ENCODE results near the gene TSTD2.

TSTD2 gene

GRCh38 chr9:97556036-97556720 lies 77.0 kb downstream of the TSTD2 start:
- no peak overlapping the region for H3K9ac ChIP-seq (ENCODE audit: low read length)
- TF ChIP-seq EZH2 (optimal IDR thresholded peaks at IDR 0.05; ENCODE audit: low read depth, low read length) (no peak), CTCF (IDR thresholded peaks at IDR 0.05; ENCODE audit: low read length) (no peak), EZH2phosphoT487 (IDR thresholded peaks at IDR 0.05; ENCODE audit: low read length) (no peak)
- no peak overlapping the region for H2AFZ ChIP-seq (ENCODE audit: low read length)
- no peak overlapping the region for H3K4me2 ChIP-seq (ENCODE audit: low read depth, low read length)
- H3K27ac ChIP-seq (ENCODE audit: low read length): no peak overlapping the region
- H3K79me2 ChIP-seq (ENCODE audit: low read length): no peaks in the 10 kb centered on the region
- H3K36me3 ChIP-seq (replicated peaks; ENCODE audit: insufficient read depth, low read length): no peaks in the 10 kb centered on the region
- no peaks in the 10 kb centered on the region for H3K27me3 ChIP-seq (replicated peaks; ENCODE audit: insufficient read depth, low read length)
- no peak overlapping the region for H3K4me3 ChIP-seq (ENCODE audit: low read length)
- peaks cover 12% of the 10 kb centered on the region for H3F3A ChIP-seq (ENCODE audit: insufficient read depth, low read length)
- peaks cover 25% of the 10 kb centered on the region for H3K4me1 ChIP-seq (ENCODE audit: low read length)
- no peak for DNase-seq
- no peaks in the 10 kb centered on the region for H3K9me3 ChIP-seq (replicated peaks; ENCODE audit: insufficient read depth, low read length)
- H4K20me1 ChIP-seq (ENCODE audit: insufficient read depth, low read length): no peaks in the 10 kb centered on the region
- H3K9me2 ChIP-seq (replicated peaks; ENCODE audit: insufficient read depth, low read length): no peaks in the 10 kb centered on the region

- Histone ChIP-seq H3K9ac (ENCODE audit: low read length) (no peak overlapping the region), H3K36me3 (replicated peaks; ENCODE audit: insufficient read depth, low read length) (no peaks in the 10 kb centered on the region), H3F3A (ENCODE audit: insufficient read depth, low read length) (peaks cover 12% of the 10 kb centered on the region), H3K27me3 (replicated peaks; ENCODE audit: insufficient read depth, low read length) (no peaks in the 10 kb centered on the region), H3K9me3 (replicated peaks; ENCODE audit: insufficient read depth, low read length) (no peaks in the 10 kb centered on the region), H3K79me2 (ENCODE audit: low read length) (no peaks in the 10 kb centered on the region), H4K20me1 (ENCODE audit: insufficient read depth, low read length) (no peaks in the 10 kb centered on the region), H3K27ac (ENCODE audit: low read length) (no peak overlapping the region), H3K4me2 (ENCODE audit: low read depth, low read length) (no peak overlapping the region), H3K4me3 (ENCODE audit: low read length) (no peak overlapping the region), H2AFZ (ENCODE audit: low read length) (no peak overlapping the region), H3K4me1 (ENCODE audit: low read length) (peaks cover 17% of the 10 kb centered on the region), H3K9me2 (replicated peaks; ENCODE audit: insufficient read depth, low read length) (no peaks in the 10 kb centered on the region)
- no peak for TF ChIP-seq CTCF (IDR thresholded peaks at IDR 0.05; ENCODE audit: low read length)
- no peak for TF ChIP-seq EZH2 (optimal IDR thresholded peaks at IDR 0.05; ENCODE audit: low read depth, low read length)
- TF ChIP-seq EZH2phosphoT487 (IDR thresholded peaks at IDR 0.05; ENCODE audit: low read length): no peak
- no peak for DNase-seq
Measured at GRCh38 chr9:97555164-97555563, 78.0 kb downstream of the TSTD2 start.

GRCh38 chr9:97554566-97555075 lies 78.5 kb downstream of the TSTD2 start:
- H3K4me3 ChIP-seq (ENCODE audit: low read length): no peak overlapping the region
- no peaks in the 10 kb centered on the region for H3K27me3 ChIP-seq (replicated peaks; ENCODE audit: insufficient read depth, low read length)
- H3K9me3 ChIP-seq (replicated peaks; ENCODE audit: insufficient read depth, low read length): no peaks in the 10 kb centered on the region
- no peak overlapping the region for H2AFZ ChIP-seq (ENCODE audit: low read length)
- no peaks in the 10 kb centered on the region for H3K9me2 ChIP-seq (replicated peaks; ENCODE audit: insufficient read depth, low read length)
- H3K4me1 ChIP-seq (ENCODE audit: low read length): peaks cover 12% of the 10 kb centered on the region
- H3K9ac ChIP-seq (ENCODE audit: low read length): no peak overlapping the region
- no peak overlapping the region for H3K4me2 ChIP-seq (ENCODE audit: low read depth, low read length)
- peaks cover 12% of the 10 kb centered on the region for H3F3A ChIP-seq (ENCODE audit: insufficient read depth, low read length)
- H3K36me3 ChIP-seq (replicated peaks; ENCODE audit: insufficient read depth, low read length): no peaks in the 10 kb centered on the region
- no peak for TF ChIP-seq EZH2phosphoT487 (IDR thresholded peaks at IDR 0.05; ENCODE audit: low read length)
- no peaks in the 10 kb centered on the region for H4K20me1 ChIP-seq (ENCODE audit: insufficient read depth, low read length)
- H3K79me2 ChIP-seq (ENCODE audit: low read length): no peaks in the 10 kb centered on the region
- no peak for DNase-seq
- H3K27ac ChIP-seq (ENCODE audit: low read length): no peak overlapping the region

- H3K79me2 ChIP-seq (ENCODE audit: low read length): no peaks in the 10 kb centered on the region
- no peaks in the 10 kb centered on the region for H4K20me1 ChIP-seq (ENCODE audit: insufficient read depth, low read length)
- TF ChIP-seq EZH2 (optimal IDR thresholded peaks at IDR 0.05; ENCODE audit: low read depth, low read length) (no peak), CTCF (IDR thresholded peaks at IDR 0.05; ENCODE audit: low read length) (no peak), EZH2phosphoT487 (IDR thresholded peaks at IDR 0.05; ENCODE audit: low read length) (no peak)
Measured at GRCh38 chr9:97553841-97554240, 79.3 kb downstream of the TSTD2 start.

More at GRCh38 chr9:97553841-97554240, 79.3 kb downstream of the TSTD2 start:
- DNase-seq: no peak
- Histone ChIP-seq H3K27ac (ENCODE audit: low read length) (no peak overlapping the region), H3K27me3 (replicated peaks; ENCODE audit: insufficient read depth, low read length) (no peaks in the 10 kb centered on the region), H3K9me3 (replicated peaks; ENCODE audit: insufficient read depth, low read length) (no peaks in the 10 kb centered on the region), H3F3A (ENCODE audit: insufficient read depth, low read length) (peaks cover 9% of the 10 kb centered on the region), H3K36me3 (replicated peaks; ENCODE audit: insufficient read depth, low read length) (no peaks in the 10 kb centered on the region), H3K9ac (ENCODE audit: low read length) (no peak overlapping the region), H2AFZ (ENCODE audit: low read length) (no peak overlapping the region), H3K4me2 (ENCODE audit: low read depth, low read length) (no peak overlapping the region), H3K9me2 (replicated peaks; ENCODE audit: insufficient read depth, low read length) (no peaks in the 10 kb centered on the region), H3K4me3 (ENCODE audit: low read length) (no peak overlapping the region), H3K4me1 (ENCODE audit: low read length) (peaks cover 12% of the 10 kb centered on the region)

Measured in MM.1S (cell line).